GM19468 (cell line): Measurements from ENCODE around the gene ZXDC.

ENCODE experiments used
- ATAC-seq: cut with Tn5 transposase; IDR thresholded peaks from one replicate; pipeline ENCODE4 v1.9.1; 2021; ENCODE audit warnings: mild to moderate bottlenecking, moderate library complexity, moderate number of reproducible peaks; ENCODE audit not compliant: unreplicated experiment; ENCODE audit errors: extremely low read depth

Gene ZXDC

GRCh38 chr3:126421573-126422119, 54.0 kb downstream of the ZXDC start:
- ATAC-seq: no peak

- no peak for ATAC-seq
Observed at GRCh38 chr3:126419886-126420786, 55.6 kb downstream of the ZXDC start.

GRCh38 chr3:126419151-126419703, 56.5 kb downstream of the ZXDC start:
- ATAC-seq: no peak

GRCh38 chr3:126418661-126419131, 57.0 kb downstream of the ZXDC start:
- no peak for ATAC-seq

GRCh38 chr3:126417981-126418530, 57.6 kb downstream of the ZXDC start:
- ATAC-seq: no peak

GRCh38 chr3:126417515-126417914, 58.2 kb downstream of the ZXDC start:
- ATAC-seq: no peak

GRCh38 chr3:126416943-126417342, 58.7 kb downstream of the ZXDC start:
- ATAC-seq: no peak

GRCh38 chr3:126415661-126416591, 59.8 kb downstream of the ZXDC start:
- no peak for ATAC-seq

GRCh38 chr3:126414961-126415660, 60.6 kb downstream of the ZXDC start:
- no peak for ATAC-seq

GRCh38 chr3:126414406-126414805, 61.3 kb downstream of the ZXDC start:
- ATAC-seq: no peak

- no peak for ATAC-seq
Observed at GRCh38 chr3:126413693-126414080, 62.0 kb downstream of the ZXDC start.

- no peak for ATAC-seq
Observed at GRCh38 chr3:126412841-126413692, 62.6 kb downstream of the ZXDC start.

- ATAC-seq: no peak
Observed at GRCh38 chr3:126408099-126408498, 67.6 kb downstream of the ZXDC start.

- no peak for ATAC-seq
Observed at GRCh38 chr3:126407412-126408044, 68.2 kb downstream of the ZXDC start.

- no peak for ATAC-seq
Observed at GRCh38 chr3:126406389-126407296, 69.0 kb downstream of the ZXDC start.

GRCh38 chr3:126402666-126403302, 72.9 kb downstream of the ZXDC start:
- ATAC-seq: no peak

GRCh38 chr3:126402178-126402577, 73.5 kb downstream of the ZXDC start:
- no peak for ATAC-seq
